HCT116 (cell line): ENCODE results near the gene MMRN1. TPM values are rescaled to one million over a fixed set of nuclear protein-coding genes. Genes with fewer than 3 reads are reported as not detected.

Experiments
- ATAC-seq: fragments of 200-7000 bp; cut with Tn5 transposase; 2 replicates; pipeline ENCODE4 v1.9.1; 2020; ENCODE audit warnings: mild to moderate bottlenecking, moderate library complexity
- BruUV-seq: library from RNA; stranded (reverse); fragments of 400-500 nt; replicated peaks from 2 replicates; lab custom pipeline; 2021; lab: Mats Ljungman, UMichigan
- CTCF ChIA-PET: fragments of 300-600 bp; sonication (Branson Sonifier 250); formaldehyde crosslinking; loops from one replicate; lab custom pipeline; 2021; ENCODE audit warnings: antibody characterized with exemption; lab: Charles Lee
- POLR2A ChIA-PET: fragments of 300-600, 350-600 bp; sonication (Branson Sonifier 250); formaldehyde crosslinking; loops from one replicate; lab custom pipeline; 2021; ENCODE audit warnings: antibody characterized with exemption; lab: Charles Lee
- RAD21 ChIA-PET, 2 experiments: fragments of 300-600 bp; sonication (Branson Sonifier 250); formaldehyde crosslinking; loops; one replicate each; lab custom pipeline; 2023; ENCODE audit warnings: low total read pairs in 2 of 2; ENCODE audit not compliant: uncharacterized antibody in 2 of 2, unreplicated experiment in 2 of 2, low non-redundant PET in 1 of 2; lab: Charles Lee
- DNase-seq: peaks from one replicate; pipeline ENCODE4 v3.0.0-alpha.2; 2010; ENCODE audit warnings: low read depth, low spot score
- H2AFZ ChIP-seq: fragments of 200-600 bp; shearing (Covaris generic), sonication (generic); 2 replicates; pipeline ENCODE4 v1.6.1; 2017; ENCODE audit warnings: low read depth, mixed run types, mixed read lengths, antibody characterized with exemption, low read length; ENCODE audit not compliant: poor library complexity, severe bottlenecking
- H3K27ac ChIP-seq: 2 replicates; pipeline ENCODE4 v1.5.1; 2012; ENCODE audit warnings: low read depth, low read length
- H3K27me3 ChIP-seq: fragments of 200-600 bp; sonication (generic); 2 replicates; pipeline ENCODE4 v1.6.1; 2016; ENCODE audit warnings: mixed run types, low read length, mixed read lengths; ENCODE audit not compliant: insufficient read depth
- H3K36me3 ChIP-seq, 2 experiments: fragments of 200-500 bp in 1 of 2; fragments of 200-600 bp in 1 of 2; sonication (Bioruptor generic) in 1 of 2; sonication (generic) in 1 of 2; 2 replicates each; pipeline versions ENCODE4 v1.5.1 to v1.6.1; 2014 to 2016; ENCODE audit warnings: low read length in 2 of 2, inconsistent platforms in 1 of 2, mixed read lengths in 1 of 2, mixed run types in 1 of 2; ENCODE audit not compliant: insufficient read depth in 2 of 2, control insufficient read depth in 1 of 2
- H3K4me1 ChIP-seq, 2 experiments: fragments of 200-600 bp in 1 of 2; sonication (generic) in 1 of 2; 2 replicates each; pipeline versions ENCODE4 v1.5.1 to v1.6.1; 2012 to 2017; ENCODE audit warnings: low read length in 2 of 2, inconsistent platforms in 1 of 2, mild to moderate bottlenecking in 1 of 2, mixed read lengths in 1 of 2, mixed run types in 1 of 2, moderate library complexity in 1 of 2; ENCODE audit not compliant: insufficient read depth in 2 of 2, control insufficient read depth in 1 of 2
- H3K4me2 ChIP-seq: fragments of 200-600 bp; sonication (generic); 2 replicates; pipeline ENCODE4 v1.6.1; 2017; ENCODE audit warnings: mixed run types, low read length, mixed read lengths
- H3K4me3 ChIP-seq, 2 experiments: fragments of 200-600 bp in 1 of 2; sonication (generic) in 1 of 2; replicated peaks in 1 of 2; 2 replicates each; pipeline ENCODE4 v1.5.1; 2011 to 2016; ENCODE audit warnings: low read length in 2 of 2, control low read depth in 1 of 2, low read depth in 1 of 2, mild to moderate bottlenecking in 1 of 2, mixed read lengths in 1 of 2, mixed run types in 1 of 2
- H3K79me2 ChIP-seq: fragments of 200-600 bp; sonication (generic); 2 replicates; pipeline ENCODE4 v1.6.1; 2017; ENCODE audit warnings: mild to moderate bottlenecking, mixed run types, low read length, moderate library complexity, mixed read lengths; ENCODE audit not compliant: insufficient read depth
- H3K9ac ChIP-seq: fragments of 200-600 bp; sonication (generic); 2 replicates; pipeline ENCODE4 v1.6.1; 2016; ENCODE audit warnings: low read length, mixed read lengths
- H3K9me2 ChIP-seq: fragments of 200-600 bp; sonication (generic), shearing (Covaris generic); 2 replicates; pipeline ENCODE4 v1.6.1; 2017; ENCODE audit warnings: mixed run types, mild to moderate bottlenecking, moderate library complexity; ENCODE audit not compliant: insufficient read depth
- H3K9me3 ChIP-seq, 2 experiments: fragments of 200-500 bp in 1 of 2; fragments of 200-600 bp in 1 of 2; sonication (Bioruptor generic) in 1 of 2; sonication (generic) in 1 of 2; 2 replicates each; pipeline ENCODE4 v1.6.1; 2014 to 2017; ENCODE audit warnings: low read length in 2 of 2, mixed read lengths in 2 of 2, inconsistent platforms in 1 of 2, low read depth in 1 of 2, mild to moderate bottlenecking in 1 of 2, mixed run types in 1 of 2, moderate library complexity in 1 of 2; ENCODE audit not compliant: control insufficient read depth in 1 of 2, insufficient read depth in 1 of 2
- H4K20me1 ChIP-seq: fragments of 200-600 bp; sonication (generic), shearing (Covaris generic); 2 replicates; pipeline ENCODE4 v1.6.1; 2017; ENCODE audit warnings: mixed run types, mild to moderate bottlenecking, moderate library complexity; ENCODE audit not compliant: insufficient read depth
- ATF3 ChIP-seq: IDR thresholded peaks from 2 replicates; pipeline ENCODE4 v1.6.1; 2012
- CEBPB ChIP-seq: IDR thresholded peaks from 2 replicates; pipeline ENCODE4 v1.6.1; 2012; ENCODE audit warnings: low read depth
- CTCF ChIP-seq, 3 experiments: fragments of 200-600 bp in 1 of 3; sonication (generic) in 1 of 3; IDR thresholded peaks in 2 of 3; conservative IDR thresholded peaks in 1 of 3; 2 replicates each; pipeline ENCODE4 v1.5.1; 2012 to 2017; ENCODE audit warnings: low read depth in 2 of 3, low read length in 2 of 3, antibody characterized with exemption in 1 of 3, borderline replicate concordance in 1 of 3, control low read depth in 1 of 3, mild to moderate bottlenecking in 1 of 3, mixed read lengths in 1 of 3, mixed run types in 1 of 3, moderate library complexity in 1 of 3; ENCODE audit not compliant: insufficient read depth in 1 of 3
- ELF1 ChIP-seq: IDR thresholded peaks from 2 replicates; pipeline ENCODE4 v1.6.1; 2012; ENCODE audit warnings: low read depth, borderline replicate concordance
- EZH2 ChIP-seq: fragments of 200-600 bp; sonication (generic); IDR thresholded peaks from 2 replicates; pipeline ENCODE4 v1.6.1; 2017; ENCODE audit warnings: antibody characterized with exemption, mixed run types
- EZH2phosphoT487 ChIP-seq: fragments of 200-600 bp; IDR thresholded peaks from 2 replicates; pipeline ENCODE4 v1.6.1; 2018; ENCODE audit warnings: antibody characterized with exemption, borderline replicate concordance
- JUND ChIP-seq: IDR thresholded peaks from 2 replicates; pipeline ENCODE4 v1.6.1; 2012
- POLR2A ChIP-seq: IDR thresholded peaks from 2 replicates; pipeline ENCODE4 v1.7.0; 2011; ENCODE audit warnings: borderline replicate concordance; ENCODE audit not compliant: insufficient read depth, insufficient read length; ENCODE audit errors: extremely low read depth
- POLR2AphosphoS5 ChIP-seq: IDR thresholded peaks from 2 replicates; pipeline ENCODE4 v1.6.1; 2011; ENCODE audit warnings: mild to moderate bottlenecking, low read depth, low read length, moderate library complexity
- RAD21 ChIP-seq: IDR thresholded peaks from 2 replicates; pipeline ENCODE4 v1.6.1; 2012; ENCODE audit warnings: low read depth, mild to moderate bottlenecking
- SIN3A ChIP-seq: IDR thresholded peaks from 2 replicates; pipeline ENCODE4 v1.6.1; 2012; ENCODE audit warnings: low read depth
- SP1 ChIP-seq: IDR thresholded peaks from 2 replicates; pipeline ENCODE4 v1.6.1; 2012; ENCODE audit warnings: low read depth
- TCF7L2 ChIP-seq: IDR thresholded peaks from 2 replicates; pipeline ENCODE4 v1.7.0; 2011; ENCODE audit warnings: borderline replicate concordance, inconsistent platforms; ENCODE audit not compliant: insufficient read depth, insufficient read length; ENCODE audit errors: extremely low read depth
- YY1 ChIP-seq: IDR thresholded peaks from 2 replicates; pipeline ENCODE4 v1.6.1; 2011; ENCODE audit warnings: low read length, low read depth, moderate library complexity, mild to moderate bottlenecking; ENCODE audit not compliant: insufficient replicate concordance; ENCODE audit errors: extremely low read depth
- ZBTB33 ChIP-seq: IDR thresholded peaks from 2 replicates; pipeline ENCODE4 v1.6.1; 2011; ENCODE audit warnings: mild to moderate bottlenecking, low read length, moderate library complexity; ENCODE audit not compliant: insufficient replicate concordance; ENCODE audit errors: extremely low read depth
- ZFX ChIP-seq: fragments of 450-650 bp; IDR thresholded peaks from 2 replicates; pipeline ENCODE4 v1.6.1; 2017
- ZNF274 ChIP-seq: fragments of 200-500 bp; sonication (Bioruptor generic); IDR thresholded peaks from 2 replicates; pipeline ENCODE4 v1.6.1; 2014; ENCODE audit warnings: mild to moderate bottlenecking, low read depth, low read length, inconsistent platforms
- intact Hi-C: fragments of 100-400 bp; cut with micrococcal nuclease; formaldehyde crosslinking; loops from 2 replicates; pipeline ENCODE4 v1.10.0; 2022
- total RNA-seq: library from RNA; stranded (reverse); gene quantifications from one replicate; pipeline ENCODE4 v1.2.1, GENCODE V29; 2021; ENCODE audit not compliant: unreplicated experiment

The MMRN1 gene
- total RNA-seq, 1 experiment from 2014 or later: 0.12 TPM

GRCh38 chr4:89929425-89930159 is 34.9 kb downstream of the MMRN1 start:
- ATAC-seq: no peak
- Histone ChIP-seq H3K9me2 (no peaks in the 10 kb centered on the region), H3K27ac (no peak overlapping the region), H3K36me3 (no peaks in the 10 kb centered on the region), H2AFZ (no peak overlapping the region), H3K4me3 (no peak overlapping the region), H3K9me3 (no peaks in the 10 kb centered on the region), H3K4me2 (no peak overlapping the region), H3K27me3 (no peaks in the 10 kb centered on the region), H4K20me1 (no peaks in the 10 kb centered on the region), H3K9ac (no peak overlapping the region), H3K79me2 (no peaks in the 10 kb centered on the region), H3K4me1 (no peaks in the 10 kb centered on the region)
- ChIA-PET CTCF (no interaction called here), RAD21 (no interaction called here), POLR2A (no interaction called here)
- no peak for TF ChIP-seq POLR2AphosphoS5
- TF ChIP-seq CTCF (IDR thresholded peaks at IDR 0.05 in 2 of 3, conservative IDR thresholded peaks at IDR 0.05 in 1 of 3; ENCODE audit: borderline replicate concordance in 1 of 3, insufficient read depth in 1 of 3, low read depth in 2 of 3, low read length in 2 of 3): no peak
- no peak for TF ChIP-seq EZH2
- no peak for TF ChIP-seq ZNF274
- TF ChIP-seq JUND: no peak
- TF ChIP-seq TCF7L2: no peak
- TF ChIP-seq SIN3A: no peak
- no peak for TF ChIP-seq EZH2phosphoT487
- TF ChIP-seq ATF3: no peak
- TF ChIP-seq ZBTB33: no peak
- no peak for TF ChIP-seq POLR2A
- TF ChIP-seq YY1: no peak
- no peak for TF ChIP-seq RAD21
- no peak for TF ChIP-seq SP1
- TF ChIP-seq CEBPB: no peak
- TF ChIP-seq ZFX: no peak
- TF ChIP-seq ELF1: no peak
- no TSS peak for BruUV-seq
- intact Hi-C loops: no loop called here
- DNase-seq: no peak
